Stimulated activated naive CD4-positive, alpha-beta T cell treated with Interleukin-2 at 50 U/mL for 16 hours (primary cell): Measurements from ENCODE around the gene LRRC45.

Experiments used
- DNase-seq: peaks from one replicate; lab custom pipeline; 2025; lab: John Stamatoyannopoulos, UW

Gene LRRC45

GRCh38 chr17:82007495-82008257 is 15.4 kb upstream of the LRRC45 start:
- DNase-seq: no peak

GRCh38 chr17:82008258-82008940 is 14.7 kb upstream of the LRRC45 start:
- DNase-seq: no peak

GRCh38 chr17:82008941-82009405 is 14.1 kb upstream of the LRRC45 start:
- no peak for DNase-seq

DNA sequence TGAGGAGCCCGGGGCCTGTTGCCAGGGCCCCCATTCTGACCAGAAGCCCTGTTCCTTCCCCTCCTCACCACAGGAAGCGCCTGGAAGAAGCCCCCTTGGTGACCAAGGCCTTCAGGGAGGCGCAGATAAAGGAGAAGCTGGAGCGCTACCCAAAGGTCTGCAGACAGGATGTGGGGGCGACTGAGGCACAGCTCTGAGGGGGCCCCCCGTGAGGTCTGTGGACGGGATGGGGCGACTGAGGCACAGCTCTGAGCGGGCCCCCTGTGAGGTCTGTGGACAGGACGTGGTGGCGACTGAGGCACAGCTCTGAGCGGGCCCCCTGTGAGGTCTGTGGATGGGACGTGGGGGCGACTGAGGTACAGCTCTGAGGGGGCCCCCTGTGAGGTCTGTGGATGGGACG is 13.7 kb upstream of the LRRC45 start:
- no peak for DNase-seq

DNA sequence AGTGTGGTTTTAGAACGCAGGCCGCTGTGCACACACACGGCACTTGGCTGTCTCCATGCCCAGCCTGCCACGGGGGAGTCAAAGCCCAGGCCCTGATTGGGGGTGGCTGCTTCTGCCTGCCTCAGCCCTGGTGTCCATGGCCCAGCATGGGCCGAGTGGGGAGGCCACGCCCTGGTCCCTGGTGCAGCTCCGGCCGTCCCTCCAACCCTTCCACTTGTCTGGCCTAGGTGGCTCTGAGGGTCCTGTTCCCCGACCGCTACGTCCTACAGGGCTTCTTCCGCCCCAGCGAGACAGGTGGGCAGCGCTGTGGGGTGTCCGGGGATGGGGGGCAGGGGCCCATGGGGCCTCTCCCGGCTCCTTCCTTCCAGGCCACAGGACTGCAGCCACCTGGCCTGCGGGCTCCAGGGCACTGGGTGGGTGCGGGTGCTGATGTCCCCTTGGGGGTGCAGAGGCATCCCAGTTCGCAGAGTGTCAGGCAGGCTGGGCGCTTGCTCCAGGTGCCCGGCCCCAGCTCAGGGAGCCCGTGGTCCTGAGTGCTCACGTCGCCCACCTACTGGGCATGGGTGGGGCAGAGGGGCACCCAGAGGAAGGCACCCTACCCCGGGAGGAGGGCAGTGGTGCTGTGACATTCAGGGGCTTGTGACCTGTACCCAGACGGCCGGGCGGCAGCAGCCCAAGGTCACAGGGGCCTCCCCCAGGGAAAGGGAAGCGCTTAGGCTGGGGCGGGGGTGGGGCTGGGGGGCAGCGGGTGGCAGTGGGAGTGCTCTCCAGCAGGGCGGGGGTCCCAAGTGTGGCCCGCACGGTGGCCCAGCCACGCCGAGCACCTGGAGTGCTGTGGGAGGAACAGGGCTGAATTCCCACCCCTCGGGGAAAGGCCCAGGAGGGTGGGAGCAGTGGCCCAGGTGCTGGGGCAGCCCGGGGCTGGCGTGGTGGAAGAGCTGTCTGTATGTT is 12.3 kb upstream of the LRRC45 start:
- DNase-seq: no peak

DNA sequence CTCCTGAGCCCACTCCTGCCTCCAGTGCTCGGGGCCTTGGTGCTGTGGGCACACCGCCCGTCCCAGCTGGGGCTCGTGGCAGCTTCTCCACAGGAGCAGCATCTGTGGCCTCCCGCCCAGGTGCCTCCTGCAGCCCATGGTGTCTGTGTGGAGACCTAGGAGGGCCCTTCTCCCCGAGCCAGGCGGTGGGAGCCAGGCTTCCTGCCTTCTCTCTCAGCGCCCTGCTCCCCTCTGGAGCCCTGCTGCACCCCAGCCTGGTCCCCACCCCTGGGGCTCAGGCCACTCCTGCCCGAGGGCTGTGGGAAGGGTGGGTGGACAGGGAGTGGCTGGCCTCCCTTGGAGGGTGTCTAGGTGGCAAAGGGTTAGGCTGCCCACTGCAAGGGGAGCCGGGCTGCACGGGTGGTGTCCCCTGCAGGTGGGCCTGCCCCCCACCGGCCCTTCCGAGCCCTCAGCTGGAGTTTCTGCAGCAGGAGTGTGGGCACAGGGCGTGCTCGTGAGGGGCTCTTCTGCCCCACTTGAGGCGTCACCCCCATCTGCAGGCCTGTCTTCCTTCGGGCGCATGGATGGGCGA is 11.4 kb upstream of the LRRC45 start:
- no peak for DNase-seq

DNA sequence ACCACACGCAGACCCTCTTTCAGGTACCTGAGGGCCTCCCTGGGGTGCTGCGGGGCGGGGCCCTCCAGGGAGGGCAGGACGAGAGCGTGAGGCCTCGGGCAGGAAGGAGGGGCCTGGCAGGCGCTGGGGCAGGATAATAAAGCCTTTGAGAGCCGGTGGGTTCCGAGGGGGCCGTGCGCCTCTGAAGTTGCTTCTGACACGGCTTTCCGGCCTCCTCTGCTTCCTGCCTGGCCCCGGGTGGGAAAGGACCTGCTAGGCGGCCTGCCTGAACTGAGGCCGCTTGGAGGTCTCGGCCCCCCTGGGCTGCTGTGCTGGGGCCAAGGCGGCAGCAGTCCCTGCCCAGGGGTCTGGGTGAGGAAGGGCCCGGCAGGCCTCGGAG is 10.9 kb upstream of the LRRC45 start:
- DNase-seq: no peak

DNA sequence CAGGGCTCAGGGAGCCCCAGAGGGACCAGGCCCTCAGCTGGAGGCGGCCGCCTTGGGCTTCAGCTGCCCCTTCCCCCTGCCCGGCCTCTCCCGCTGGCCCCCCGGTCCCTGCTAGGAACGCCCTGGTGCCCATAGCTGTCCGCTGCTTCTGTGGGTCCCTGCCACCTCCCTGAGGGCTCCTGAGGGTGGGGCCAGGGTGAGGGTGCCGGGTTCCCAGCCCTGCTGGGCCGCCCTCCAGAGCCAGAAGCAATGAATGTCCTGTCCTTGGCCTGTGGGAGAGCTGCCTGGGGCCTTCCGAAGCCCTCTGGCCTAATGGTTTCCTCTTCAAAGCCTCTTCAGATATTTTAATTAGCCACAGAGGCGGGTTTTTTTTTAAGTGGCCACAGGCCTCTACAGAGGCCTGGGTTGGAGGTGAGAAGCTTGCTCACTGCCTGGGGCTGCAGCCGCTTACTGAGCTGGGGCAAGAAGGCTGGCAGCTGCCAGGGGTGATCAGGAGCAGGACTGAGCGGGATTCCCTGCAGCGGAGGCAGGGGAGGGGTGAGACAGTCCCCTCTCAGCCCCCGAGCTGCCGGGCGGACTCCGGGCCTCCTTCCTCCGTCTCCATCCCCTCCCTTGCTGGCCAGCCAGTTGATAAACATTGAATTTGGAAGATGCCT is 10.3 kb upstream of the LRRC45 start:
- DNase-seq: no peak

- DNase-seq: no peak
Measured at GRCh38 chr17:82013341-82013740, 9.8 kb upstream of the LRRC45 start.

DNA sequence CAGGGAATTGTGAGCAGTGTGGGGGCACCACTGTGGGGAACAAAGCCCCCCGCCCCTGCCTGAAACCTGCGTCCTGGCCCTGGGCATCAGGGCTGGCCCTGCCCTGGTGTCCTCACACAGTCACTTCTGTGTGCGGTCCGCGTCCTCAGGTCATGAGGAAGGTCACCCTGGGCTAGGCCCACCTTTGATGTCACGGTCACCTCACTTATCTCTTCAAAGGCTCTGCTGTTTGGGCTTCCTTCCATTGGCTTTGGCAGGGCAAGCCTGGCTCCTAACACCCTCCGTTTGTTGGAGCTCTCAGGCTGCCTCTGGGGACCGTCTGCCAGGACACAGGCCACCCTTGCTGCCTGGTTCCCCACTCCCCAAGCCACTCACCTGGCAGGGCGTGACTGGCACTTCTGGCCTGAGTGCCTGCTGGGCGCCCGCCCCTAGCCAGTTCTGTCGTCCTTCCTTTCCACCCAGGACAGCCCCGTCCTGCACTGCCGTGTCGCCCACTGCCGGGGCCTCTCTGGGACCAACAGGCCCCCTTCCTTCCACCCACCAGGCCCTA is 9.3 kb upstream of the LRRC45 start:
- no peak for DNase-seq

- no peak for DNase-seq
Measured at GRCh38 chr17:82014432-82014831, 8.7 kb upstream of the LRRC45 start.

GRCh38 chr17:82014971-82015310 is 8.2 kb upstream of the LRRC45 start:
- DNase-seq: no peak

DNA sequence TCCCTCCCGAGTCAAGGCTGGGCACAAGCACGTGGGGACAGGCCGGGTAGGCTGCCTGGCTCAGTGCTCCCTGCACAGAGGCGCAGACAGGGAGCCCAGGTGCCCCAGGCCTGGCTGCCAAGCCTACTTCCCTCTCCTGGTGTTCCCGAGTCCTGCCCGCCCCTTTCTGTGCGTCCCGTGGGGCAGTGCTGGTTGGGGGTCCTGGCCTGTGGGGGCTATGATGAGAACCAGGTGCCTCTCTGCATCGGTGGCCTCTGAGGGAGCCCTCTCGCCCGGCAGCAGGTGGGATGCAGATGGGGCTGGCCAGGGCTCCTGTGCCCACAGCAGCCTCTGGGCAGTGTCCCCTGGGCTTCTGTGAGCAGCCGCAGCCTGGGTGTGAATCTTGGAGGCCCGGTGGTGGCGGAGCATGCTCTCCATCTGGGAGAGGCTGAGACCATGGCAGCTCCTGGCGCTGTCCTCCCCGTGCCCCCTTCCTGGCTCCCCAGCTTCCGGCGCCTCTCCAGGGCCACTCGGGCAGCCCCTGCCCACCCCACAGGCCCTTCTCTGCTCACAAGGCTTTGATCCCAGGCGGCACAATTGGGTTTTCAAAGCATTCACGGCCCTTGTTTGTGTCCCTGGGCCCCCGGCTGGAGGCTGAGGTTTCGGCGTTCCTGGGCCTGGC is 7.7 kb upstream of the LRRC45 start:
- no peak for DNase-seq

GRCh38 chr17:82016061-82016874 is 6.8 kb upstream of the LRRC45 start:
- no peak for DNase-seq

DNA sequence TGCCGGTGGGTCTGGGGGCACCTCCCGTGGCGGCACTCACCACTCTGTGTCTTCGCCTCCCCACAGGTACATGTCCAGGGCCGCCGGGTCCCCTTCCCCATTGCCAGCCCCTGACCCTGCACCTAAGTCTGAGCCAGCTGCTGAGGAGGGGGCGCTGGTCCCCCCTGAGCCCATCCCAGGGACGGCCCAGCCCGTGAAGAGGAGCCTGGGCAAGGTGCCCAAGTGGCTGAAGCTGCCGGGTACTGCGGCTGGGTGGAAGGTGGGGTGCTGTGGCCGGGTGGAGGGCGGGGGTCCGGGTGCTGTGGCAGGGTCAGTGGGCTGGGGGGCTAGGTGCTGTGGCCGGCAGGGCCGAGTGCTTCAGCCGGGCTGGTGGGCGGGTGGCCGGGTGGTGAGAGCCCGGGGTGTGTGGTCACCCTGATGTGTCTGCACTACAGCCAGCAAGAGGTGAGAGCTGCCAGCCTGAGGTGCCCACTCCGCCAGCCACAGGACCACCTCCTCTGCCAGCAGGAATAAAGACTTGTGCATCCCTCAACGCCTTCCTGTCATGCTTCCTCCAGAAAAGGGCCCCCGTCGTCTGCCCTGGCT is 6.1 kb upstream of the LRRC45 start:
- no peak for DNase-seq

- DNase-seq: no peak
Measured at GRCh38 chr17:82017612-82018151, 5.4 kb upstream of the LRRC45 start.

GRCh38 chr17:82018152-82018988 is 4.7 kb upstream of the LRRC45 start:
- no peak for DNase-seq

- DNase-seq: no peak
Measured at GRCh38 chr17:82018989-82019689, 4.0 kb upstream of the LRRC45 start.
